Measurements from ENCODE around the gene KRT15. TPM values are rescaled to one million over a fixed set of nuclear protein-coding genes. Genes with fewer than 3 reads are reported as not detected.

The KRT15 gene
- total RNA-seq, 6 experiments from 2014 or later = not detected

DNA sequence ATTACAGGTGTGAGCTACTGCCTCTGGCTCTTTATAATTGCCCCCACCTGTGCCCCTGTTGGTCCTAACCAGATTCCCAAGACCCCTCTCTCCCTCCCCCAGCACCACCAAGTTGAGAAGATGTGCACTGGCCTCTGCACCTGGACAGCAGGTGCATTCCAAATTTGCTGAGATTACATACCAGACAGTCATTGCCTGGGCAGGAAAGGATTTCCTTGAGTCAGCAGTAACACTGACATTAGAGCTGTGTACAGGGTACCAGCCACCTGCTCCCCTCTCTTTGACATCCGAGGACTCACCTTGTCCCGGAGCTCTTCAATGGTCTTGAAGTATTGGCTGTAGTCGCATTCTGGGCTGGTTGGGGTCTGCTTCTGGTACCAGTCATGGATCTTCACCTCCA lies 659 bp downstream of the KRT15 start:
- no CpG with 5 or more reads among the region's 3 CpGs for WGBS (ENCODE audit: insufficient coverage, low coverage, low lambda C conversion rate, missing lambda C conversion rate)
- H3K36me3 ChIP-seq = no peaks in the 10 kb centered on the region
- no peaks in the 10 kb centered on the region for H3K9me3 ChIP-seq
- no peak overlapping the region for H3K4me3 ChIP-seq
- DNase-seq (no peak), ATAC-seq (no peak)
- no peaks in the 10 kb centered on the region for H3K27me3 ChIP-seq
- intact Hi-C loops (cut with DNase I) = no loop called here
- no peaks in the 10 kb centered on the region for H3K4me1 ChIP-seq
- TF ChIP-seq POLR2A (IDR thresholded peaks at IDR 0.05) = no peak
- TF ChIP-seq, protein P1, sequence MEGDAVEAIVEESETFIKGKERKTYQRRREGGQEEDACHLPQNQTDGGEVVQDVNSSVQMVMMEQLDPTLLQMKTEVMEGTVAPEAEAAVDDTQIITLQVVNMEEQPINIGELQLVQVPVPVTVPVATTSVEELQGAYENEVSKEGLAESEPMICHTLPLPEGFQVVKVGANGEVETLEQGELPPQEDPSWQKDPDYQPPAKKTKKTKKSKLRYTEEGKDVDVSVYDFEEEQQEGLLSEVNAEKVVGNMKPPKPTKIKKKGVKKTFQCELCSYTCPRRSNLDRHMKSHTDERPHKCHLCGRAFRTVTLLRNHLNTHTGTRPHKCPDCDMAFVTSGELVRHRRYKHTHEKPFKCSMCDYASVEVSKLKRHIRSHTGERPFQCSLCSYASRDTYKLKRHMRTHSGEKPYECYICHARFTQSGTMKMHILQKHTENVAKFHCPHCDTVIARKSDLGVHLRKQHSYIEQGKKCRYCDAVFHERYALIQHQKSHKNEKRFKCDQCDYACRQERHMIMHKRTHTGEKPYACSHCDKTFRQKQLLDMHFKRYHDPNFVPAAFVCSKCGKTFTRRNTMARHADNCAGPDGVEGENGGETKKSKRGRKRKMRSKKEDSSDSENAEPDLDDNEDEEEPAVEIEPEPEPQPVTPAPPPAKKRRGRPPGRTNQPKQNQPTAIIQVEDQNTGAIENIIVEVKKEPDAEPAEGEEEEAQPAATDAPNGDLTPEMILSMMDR (IDR thresholded peaks at IDR 0.05) = no peak
- H3K27ac ChIP-seq = no peak overlapping the region

DNA sequence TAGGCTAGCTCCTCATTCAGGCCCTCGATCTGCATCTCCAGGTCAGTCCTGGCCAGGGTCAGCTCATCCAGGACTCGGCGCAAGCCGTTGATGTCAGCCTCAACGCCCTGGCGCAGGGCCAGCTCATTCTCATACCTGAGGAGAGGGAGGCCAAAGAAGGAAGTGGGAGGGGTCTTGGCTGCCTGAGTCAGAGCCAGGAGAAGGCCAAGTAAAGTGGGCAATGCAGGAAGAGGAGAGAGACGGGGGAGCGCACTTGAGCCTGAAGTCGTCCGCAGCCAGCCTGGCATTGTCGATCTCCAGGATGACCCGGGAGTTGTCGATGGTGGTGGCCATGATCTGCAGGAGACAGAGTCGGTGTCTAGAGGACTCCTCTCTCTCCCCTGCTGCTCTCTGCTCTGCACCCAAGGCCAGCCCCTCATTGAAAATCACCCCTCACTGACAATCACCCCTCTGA lies 1.8 kb downstream of the KRT15 start:
- Histone ChIP-seq H3K27me3 (no peaks in the 10 kb centered on the region), H3K4me3 (no peak overlapping the region), H3K4me1 (no peaks in the 10 kb centered on the region), H3K36me3 (no peaks in the 10 kb centered on the region), H3K27ac (no peak overlapping the region), H3K9me3 (no peaks in the 10 kb centered on the region)
- no peak for DNase-seq
- ATAC-seq = no peak
- intact Hi-C loops (cut with DNase I) = no loop called here
- 78% methylated on average over 5 of the region's 14 CpGs for WGBS (ENCODE audit: insufficient coverage, low coverage, low lambda C conversion rate, missing lambda C conversion rate)
- TF ChIP-seq, protein P1 (IDR thresholded peaks at IDR 0.05) = no peak
- TF ChIP-seq POLR2A (IDR thresholded peaks at IDR 0.05) = no peak

- no peaks in the 10 kb centered on the region for H3K27me3 ChIP-seq
- H3K9me3 ChIP-seq = no peaks in the 10 kb centered on the region
- DNase-seq = no peak
- H3K27ac ChIP-seq = no peak overlapping the region
- H3K4me1 ChIP-seq = no peaks in the 10 kb centered on the region
- TF ChIP-seq, protein P1 (IDR thresholded peaks at IDR 0.05) = no peak
- TF ChIP-seq POLR2A (IDR thresholded peaks at IDR 0.05) = no peak
- 54% methylated on average over 4 of the region's 14 CpGs for WGBS (ENCODE audit: insufficient coverage, low coverage, low lambda C conversion rate, missing lambda C conversion rate)
- no peak overlapping the region for H3K4me3 ChIP-seq
- intact Hi-C loops (cut with DNase I) = no loop called here
- no peaks in the 10 kb centered on the region for H3K36me3 ChIP-seq
- no peak for ATAC-seq
These were observed 2.4 kb downstream of the KRT15 start for GRCh38 chr17:41516147-41516829.

DNA sequence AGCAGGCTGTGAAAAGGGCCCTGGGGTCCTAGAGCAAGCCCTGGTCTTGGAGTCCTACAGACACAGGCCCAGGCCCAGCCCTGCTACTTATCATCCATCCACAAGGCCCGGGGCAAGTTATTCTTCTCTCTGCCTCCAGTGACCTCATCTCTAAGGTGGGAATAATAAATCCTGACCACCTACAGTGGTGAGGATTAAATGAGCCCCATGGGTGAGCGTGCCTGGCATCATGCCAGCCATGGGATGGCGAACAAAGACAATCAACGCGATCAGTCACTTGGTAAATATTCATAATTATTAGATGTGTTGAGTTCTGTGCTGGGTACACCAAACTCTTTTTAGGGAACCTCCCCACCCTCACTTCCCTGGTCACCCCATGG lies 5.5 kb downstream of the KRT15 start:
- H3K36me3 ChIP-seq = no peaks in the 10 kb centered on the region
- H3K4me1 ChIP-seq = no peaks in the 10 kb centered on the region
- H3K27ac ChIP-seq = no peak overlapping the region
- H3K9me3 ChIP-seq = no peaks in the 10 kb centered on the region
- intact Hi-C loops (cut with DNase I) = no loop called here
- ATAC-seq (no peak), DNase-seq (no peak)
- H3K27me3 ChIP-seq = no peaks in the 10 kb centered on the region
- no peak overlapping the region for H3K4me3 ChIP-seq
- WGBS (ENCODE audit: insufficient coverage, low coverage, low lambda C conversion rate, missing lambda C conversion rate) = 86% methylated on average over 5 of the region's 5 CpGs
- TF ChIP-seq POLR2A (IDR thresholded peaks at IDR 0.05) = no peak
- TF ChIP-seq, protein P1 (IDR thresholded peaks at IDR 0.05) = no peak

Data from right lobe of liver (tissue), 6 donors.